Fibroblast of skin of left quadriceps (primary cell): ENCODE results near the gene TRPV4.

ENCODE experiments used
- DNase-seq, 2 experiments: peaks; one replicate each; pipeline ENCODE4 v3.0.0-alpha.2; 2013; ENCODE audit warnings: low read depth in 2 of 2

The TRPV4 gene

DNA sequence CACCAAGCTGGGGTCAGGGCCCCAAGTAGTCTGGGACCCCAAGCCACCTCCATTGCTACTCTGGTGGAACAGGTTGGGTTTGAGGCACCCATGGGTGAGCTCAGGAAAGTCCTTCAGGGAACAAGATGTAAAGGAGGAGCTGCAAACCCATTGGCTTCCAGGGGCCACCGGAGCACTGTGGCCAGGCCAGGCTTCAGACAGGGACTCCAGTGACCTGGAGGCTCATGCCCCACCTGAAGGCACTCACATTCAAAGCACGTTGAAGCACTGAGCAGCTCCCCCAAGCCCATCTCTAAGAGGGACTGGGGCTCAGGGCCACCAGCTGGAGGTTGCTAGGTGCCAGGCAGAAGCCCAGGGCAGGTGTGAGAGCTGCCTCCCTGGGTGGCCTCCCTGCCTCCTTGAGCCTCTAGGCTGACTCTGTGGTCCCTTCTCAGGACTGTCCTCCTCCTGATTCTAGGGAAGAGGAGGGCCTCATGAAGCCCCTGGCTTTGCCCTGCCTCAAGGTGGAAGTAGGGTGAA is 70.5 kb downstream of the TRPV4 start:
- no peak for DNase-seq

DNA sequence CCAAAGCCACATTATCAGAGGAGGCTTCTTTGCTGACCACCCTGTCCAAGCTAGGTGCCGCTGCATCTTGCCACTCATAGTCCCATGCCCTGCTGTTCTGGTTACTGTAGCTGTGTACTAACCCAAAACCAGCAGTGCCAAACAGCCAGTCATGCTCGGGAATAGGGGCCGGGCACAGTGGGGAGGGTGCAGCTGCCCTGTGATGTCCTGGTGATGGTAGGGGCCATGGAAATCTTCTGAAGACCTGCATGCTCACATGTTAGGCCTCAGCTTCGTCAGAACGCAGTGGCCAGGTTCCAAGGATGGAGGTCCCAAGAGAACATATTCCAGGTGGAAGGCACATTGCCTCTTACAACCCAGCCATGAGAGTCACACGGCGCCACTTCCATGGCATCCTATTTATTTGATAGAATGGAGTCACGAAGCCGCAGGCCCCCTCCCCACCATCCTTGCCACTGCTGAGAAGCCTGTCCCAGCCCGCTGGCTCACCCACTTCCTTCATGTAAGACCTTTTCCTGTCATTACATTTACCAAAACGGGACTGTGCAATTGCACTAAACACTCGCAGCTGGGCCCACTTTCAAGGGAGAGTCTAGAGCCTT is 71.0 kb downstream of the TRPV4 start:
- DNase-seq = no peak

DNA sequence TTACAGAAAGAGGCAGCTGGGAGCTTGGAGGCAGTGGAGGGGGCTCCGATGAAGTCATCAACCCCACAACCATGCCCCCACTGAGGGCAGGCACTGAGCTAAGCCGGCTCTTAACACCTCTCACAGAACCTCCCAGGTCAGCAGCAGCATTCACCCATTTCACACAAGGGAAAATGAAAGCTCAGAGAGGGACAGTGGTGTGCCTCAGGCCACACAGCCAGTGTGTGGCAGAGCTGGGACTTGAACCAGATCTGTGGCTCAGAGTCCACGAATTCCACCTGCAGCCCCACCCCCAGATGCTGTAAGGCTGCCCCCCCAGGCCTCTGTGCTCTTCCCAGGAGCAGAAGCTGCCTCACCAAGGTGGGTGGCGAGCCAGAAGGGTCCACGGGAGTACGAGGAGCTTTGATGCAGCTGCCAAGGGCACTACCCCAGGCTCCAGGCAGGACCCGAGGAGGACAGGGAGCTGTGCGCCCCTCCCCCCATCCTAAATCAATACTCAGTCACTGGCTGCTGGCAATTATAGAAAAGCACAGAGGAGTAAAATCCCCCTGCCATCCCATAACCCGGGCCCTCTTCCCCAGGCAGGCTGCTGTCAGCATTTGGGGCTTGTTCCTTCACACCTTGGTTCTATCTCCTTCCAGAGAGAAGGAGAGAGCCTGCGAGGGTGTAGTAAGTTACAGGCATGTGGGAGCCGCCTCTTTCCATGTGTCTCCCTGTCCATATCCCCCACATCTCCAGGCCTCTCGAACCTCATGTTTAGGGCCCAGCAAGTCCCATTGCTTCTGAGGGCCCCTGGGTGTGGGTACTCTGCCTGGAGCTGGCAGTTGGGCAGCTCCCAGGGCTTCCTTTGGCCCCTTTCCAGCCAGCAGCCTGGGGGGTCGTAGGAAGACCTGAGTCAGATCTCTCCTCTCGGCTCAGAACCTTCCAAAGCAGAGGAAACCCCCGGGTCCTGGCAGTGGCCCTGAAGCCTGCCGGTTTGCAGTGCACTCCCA is 72.0 kb downstream of the TRPV4 start:
- DNase-seq = no peak

DNA sequence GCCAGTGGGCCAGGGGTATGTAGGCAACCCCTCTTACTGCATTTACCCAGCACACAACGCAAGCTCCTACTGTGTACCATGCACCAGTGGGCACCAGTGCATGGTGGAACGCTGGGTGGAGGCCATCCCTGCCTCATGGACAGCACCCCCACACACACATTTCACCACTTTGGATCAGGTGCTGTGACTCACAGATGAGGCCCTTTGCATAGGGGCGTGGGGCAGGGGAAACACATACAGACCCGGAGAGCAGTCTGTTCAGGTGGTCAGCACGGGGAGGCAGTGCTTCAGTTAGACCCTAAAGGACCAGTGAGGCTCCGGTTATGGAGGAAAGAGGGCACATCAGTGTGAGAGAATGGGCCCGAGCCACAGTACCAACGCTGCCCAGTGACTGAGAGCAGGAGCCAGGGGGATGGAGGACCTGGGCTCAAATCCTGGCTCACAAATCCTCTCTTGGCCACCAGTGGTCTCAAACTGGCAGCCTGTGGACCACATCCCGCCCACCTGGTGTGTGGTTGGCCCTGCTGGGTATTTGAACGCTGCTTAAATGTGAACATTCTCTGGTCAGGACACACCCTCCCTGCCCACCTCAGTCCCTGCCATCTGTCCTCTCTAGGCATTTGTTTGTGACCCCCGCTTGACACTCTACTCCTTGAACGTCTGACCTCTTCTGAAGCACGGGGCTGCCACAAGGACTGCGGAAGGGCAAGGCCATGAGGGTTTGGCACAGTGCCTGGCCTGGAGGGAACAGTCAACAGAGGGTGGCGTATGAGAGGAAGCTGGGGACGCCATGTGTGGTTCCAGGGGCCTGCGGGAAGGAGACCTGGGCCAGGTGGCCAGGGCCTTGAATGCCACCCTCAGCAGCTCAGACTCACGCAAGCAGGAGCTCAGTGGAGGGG is 72.9 kb downstream of the TRPV4 start:
- no peak for DNase-seq

DNA sequence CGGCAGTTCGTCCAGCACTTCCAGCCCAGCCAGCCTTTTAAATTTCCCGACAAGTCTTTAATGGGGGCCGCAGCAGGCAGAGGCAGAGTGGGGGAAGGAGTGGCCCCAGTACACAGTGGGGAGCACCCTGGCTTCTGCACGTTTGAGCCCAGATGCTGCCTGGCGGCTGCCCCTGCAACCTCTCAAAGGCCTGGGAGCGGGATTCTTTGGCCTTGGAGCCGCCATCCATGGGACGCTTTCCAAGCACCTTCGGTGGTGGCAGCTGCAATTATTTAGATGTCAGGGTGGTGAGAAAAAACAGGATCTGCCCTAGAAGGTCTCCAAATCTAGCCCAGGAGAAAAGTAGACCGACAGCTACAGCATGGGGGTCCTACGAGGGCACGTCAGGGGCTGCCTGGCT is 73.6 kb downstream of the TRPV4 start:
- DNase-seq = no peak

DNA sequence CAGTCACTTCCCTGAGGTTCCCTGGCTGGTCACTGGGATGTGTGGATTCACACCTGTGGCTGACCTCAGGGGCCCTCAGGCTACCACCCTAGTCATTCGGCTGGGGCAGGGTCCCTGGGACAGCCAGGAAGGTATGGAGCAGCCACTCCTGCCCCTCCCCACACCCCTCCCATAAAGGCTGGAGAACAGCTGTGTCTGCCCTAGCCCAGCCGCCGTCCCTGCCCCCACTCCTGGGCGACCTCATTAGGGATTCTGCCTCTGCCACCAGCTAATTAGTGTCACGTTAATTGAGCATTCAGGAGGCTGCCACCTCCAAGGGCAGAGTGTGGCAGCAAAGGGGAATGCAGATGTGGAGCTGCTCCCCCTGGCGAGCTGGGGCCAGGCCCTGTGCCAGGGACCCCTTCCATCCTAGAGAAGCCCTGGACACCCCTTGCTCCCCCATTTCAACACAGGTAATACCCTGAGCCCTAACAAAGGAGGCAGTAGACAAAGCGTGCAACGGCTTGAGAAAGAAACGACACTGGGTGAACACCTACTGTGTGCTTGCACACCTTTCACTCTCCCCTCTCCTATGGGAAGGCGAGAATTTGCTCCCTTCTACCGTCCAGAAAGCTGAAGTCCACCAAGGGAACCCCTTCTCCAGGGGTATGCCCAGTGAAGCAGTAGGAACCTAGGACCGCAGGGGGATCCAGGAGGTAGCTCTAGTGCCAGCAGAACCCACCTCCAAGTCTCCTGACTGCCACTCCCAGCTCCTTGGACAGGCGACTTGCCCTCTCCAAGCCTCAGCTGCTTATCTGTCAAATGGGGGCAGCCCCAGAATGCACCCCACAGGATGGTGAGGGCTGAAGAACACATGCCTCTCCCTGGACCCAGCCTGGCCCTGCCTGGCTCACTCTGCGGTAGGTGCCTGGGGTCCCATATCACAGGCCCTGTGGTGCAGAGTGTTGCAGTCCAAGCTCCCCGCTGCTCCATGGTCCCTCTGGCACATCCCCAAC is 74.5 kb downstream of the TRPV4 start:
- DNase-seq = no peak

DNA sequence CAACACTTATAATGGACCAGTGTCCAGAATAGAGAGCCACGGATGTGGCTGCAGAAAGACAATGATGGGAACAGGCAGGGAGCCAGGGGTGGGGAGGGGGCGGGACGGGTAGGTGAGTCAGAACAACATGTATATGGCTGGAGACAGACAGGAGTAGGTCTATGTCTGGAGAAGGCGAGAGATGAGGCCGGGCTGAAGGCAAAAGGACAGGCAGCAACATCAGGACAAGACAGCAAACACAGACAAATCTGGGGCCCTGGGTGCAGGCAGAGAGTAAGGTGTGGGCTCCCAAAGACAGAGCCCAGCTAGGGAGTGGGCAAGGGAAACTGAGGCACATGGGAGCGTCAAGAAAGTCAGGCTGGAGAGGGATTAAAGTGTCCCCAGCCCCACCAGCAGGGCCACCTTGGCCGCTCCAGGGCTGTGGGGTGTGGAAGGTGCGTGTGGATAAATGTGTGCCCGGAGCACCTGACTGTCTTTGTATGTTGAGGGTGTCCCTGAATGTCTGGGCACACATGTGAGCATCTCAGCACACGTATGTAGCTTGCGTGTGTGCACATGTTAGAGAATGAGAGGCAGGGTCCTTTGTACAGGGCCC is 75.4 kb downstream of the TRPV4 start:
- no peak for DNase-seq

DNA sequence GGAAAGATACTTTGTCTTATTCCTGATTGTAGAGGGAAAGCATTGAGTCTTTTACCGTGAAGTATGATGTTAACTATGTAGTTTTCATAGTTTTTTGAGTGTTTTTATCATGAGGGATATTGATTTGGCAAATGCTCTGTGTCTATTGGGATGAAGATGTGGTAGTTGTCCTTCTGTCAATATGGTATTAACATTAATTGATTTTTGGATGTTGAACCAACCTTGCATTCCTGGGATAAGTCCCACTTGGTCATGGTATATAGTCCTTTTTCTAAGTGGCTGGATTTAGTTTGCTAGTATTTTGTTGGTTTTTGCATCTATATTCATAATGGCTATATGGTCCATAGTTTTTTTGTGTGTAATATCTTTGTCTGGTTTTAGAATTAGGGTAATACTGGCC is 76.7 kb downstream of the TRPV4 start:
- no peak for DNase-seq

DNA sequence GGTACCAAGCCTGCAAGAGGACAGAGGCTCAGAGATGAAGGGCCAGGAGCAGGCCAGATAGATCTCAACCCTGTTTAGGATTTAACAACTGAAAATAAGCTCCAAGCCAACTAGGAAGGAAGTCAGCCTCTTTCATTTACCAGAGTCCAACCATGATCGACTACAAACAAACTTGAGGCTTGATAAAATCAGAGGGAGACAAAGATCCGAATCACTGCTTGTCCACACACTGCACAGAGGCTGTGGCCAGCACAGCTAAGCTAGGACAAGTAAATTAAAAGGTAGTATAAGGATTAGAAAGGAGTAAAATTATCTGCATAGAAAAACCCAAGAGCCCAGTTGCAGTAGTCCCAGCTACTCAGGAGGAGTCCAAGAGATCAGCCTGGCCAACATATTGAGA is 79.2 kb downstream of the TRPV4 start:
- no peak for DNase-seq

DNA sequence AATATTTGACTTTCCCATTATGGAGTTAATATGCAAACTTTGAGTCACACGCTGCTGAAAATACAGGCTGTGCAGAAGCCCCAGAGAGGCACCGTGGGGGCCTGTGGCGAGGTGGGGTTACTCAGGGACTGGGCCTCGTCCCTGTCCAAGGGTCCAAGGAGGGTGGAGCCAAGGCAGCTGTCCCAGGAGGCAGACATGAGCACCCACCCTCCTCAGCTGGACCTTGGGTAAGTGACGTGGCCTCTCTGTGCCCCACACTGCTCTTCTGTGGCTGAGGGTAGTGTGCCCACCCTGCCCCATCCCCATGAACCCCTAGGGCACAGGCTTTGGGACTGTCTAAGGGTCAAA is 80.2 kb downstream of the TRPV4 start:
- no peak for DNase-seq

DNA sequence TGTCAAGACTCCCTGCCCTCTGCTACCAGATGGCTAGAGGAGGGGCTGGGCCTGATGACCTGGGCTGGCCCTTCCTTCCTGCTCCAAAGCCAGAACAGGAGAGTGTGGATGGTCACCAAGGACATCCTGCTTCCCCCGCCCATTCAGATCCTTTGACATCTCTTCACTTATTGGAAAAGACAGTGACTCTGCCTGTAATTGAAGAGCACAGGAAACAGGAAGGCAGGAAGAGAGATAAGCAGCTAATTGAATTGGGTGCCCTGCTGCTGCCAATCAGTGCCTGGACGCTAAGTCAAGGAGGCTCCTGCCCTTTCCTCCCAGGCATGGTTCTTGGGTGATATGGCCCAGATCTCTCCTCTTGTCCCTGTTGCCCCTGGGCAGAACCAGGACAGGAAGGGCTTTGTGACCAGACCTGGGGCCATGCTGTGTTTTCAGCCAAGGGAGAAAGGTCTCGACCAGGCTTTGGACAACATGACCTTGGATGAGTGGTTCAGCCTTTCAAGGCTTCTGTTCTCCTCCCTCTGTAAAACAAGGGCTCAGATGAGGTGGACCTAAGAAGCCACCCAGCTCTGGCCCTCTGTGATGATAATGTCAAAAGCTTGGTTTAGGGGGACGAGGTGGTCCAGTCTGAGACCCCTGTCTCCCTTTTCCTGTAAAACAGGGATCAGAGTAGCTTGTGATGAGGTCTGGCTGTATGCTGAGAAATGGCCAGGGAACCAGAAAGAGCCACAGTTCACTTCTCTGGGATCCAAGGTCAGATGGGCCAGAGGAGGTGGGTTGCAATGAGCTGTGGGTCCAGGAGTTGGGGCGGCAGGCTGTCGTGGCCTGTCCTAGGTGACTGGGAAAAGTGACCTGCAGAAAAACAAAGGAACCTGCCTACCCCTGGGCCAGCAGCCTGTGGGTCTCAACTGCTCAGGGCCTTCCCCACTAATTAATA is 80.8 kb downstream of the TRPV4 start:
- DNase-seq = no peak

DNA sequence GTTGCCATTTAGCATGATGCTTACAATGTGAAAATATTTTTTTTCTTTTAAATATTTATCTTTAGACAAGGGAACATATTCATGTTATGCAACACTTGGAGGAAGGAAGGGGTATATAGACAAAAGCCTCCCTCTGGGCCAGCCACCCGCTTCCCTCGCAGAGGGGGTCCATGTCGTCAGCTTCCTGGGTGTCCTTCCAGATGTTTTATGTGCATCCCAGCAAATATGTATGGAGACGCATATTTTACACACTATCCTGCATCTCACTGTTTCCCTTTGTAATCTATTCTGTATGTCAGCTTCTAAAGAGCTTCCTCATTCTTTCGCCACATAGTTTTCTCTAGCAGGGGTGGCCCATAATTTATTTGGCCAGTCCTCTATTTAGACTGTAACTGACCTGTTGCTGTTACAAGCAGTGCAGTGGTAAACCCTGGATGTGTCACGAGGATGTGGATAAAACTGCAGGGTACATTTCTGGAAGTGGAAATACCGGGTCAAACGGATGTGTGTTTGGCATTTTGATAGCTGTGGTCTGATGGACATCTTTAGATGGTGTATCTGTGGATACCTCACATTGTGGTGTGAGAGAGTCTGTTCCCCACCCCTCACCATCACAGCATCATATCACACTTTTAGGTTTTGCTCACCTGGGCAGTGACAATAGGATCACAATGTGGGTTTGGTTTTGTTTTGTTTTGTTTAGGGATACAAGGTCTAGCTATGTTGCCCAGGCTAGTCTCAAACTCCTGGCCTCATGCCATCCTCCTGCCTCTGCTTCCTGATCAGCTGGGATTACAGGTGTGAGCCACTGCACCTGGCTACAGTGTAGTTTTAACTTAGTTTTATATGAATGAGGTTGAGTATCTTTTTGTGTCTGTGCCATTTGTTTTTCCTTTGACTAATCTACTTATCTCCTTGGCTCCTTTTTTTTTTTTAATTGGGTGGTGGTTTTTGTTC is 87.9 kb downstream of the TRPV4 start:
- no peak for DNase-seq

DNA sequence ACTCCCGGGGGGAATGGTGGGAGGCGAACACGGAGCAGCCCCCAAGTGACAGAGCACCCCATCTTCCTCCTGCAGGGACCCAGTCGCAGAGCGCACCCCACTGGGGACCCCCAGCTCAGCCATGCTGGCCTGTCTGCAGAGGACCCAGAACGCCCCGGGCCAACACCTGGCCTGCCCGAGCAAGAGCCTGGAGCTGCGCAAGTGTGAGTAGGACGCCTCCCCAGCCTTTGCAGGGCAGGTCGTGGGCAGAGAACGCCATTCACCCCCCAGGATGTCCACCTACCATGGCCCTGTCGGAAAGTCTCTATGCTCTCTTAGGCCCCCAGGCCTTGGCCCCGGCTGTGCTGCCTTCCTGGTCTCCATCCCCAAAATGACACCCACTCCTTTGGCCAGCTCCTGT is 89.2 kb downstream of the TRPV4 start:
- DNase-seq = no peak

DNA sequence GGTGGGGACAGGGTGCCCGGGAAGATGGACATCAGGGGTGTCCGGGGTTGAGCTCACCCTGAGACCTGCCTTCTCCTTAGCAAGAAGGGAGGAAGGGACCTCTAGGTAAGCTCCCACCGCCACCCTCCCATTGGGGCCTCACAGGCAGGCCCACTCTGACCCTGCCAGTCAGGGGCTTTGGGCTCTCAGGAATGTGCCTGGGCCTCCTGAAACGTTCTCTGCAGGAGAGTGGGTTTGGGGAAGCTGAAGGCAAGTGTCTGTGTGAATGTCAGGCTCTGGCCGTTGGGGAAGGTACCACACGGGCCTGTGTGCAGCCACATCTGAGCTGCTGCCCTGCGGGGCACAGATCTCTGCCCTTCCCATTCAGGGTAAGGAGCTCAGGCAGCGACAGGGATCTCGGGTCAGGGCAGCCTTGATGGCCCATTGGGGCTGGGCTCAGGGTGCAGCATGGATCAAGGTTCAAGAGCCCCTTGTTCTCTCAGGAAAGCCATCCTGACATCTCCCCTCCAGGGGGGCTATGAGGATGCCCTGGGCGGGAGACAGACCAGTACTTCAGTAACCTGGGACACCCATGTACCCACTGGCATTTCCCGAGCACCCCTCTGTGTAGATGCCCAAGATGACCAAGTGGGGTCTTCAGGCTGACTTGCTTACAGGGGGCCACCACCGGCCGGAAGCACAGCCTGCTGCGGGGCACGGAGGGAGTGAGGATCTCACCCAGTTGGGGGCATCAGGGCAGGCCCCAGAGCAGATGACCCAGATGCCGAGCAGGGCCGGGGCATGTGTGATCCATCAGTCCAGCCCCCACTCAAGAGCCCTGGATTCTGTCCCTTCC is 89.9 kb downstream of the TRPV4 start:
- DNase-seq = no peak

DNA sequence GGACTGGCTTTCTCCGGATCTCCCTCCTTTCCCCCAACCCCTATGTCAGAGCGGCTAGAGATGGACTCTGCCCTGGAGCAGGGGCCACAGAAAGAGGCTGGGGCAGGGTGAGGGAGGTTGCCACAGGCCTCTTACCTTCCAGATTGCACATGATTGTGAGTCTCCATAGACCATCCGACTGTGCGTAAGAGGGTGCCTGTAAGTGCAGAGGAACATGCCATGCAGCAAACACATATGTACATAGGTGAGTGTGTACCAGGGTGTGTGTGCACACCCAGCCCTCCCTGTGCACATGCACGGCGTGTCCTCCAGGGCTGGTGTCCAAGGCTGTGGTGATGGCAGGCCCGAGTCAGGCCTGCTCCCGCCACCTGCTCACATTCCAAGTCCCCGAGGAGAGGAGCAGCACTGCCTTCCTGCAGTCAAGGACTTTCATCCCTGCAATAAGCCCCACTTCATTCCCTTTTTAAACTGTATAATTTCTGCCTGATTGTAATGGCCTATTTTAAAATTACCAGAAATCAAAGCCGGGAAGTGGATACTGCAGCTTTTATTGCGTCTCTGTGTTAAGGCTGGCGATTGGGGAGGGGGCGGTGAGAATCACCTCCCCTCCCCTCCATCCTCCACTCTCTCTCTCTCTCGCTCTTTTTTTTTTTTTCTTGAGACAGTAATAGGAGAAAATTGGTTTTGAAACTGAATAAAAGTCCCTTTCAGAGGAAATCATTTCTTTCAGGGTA is 91.1 kb downstream of the TRPV4 start:
- no peak for DNase-seq

DNA sequence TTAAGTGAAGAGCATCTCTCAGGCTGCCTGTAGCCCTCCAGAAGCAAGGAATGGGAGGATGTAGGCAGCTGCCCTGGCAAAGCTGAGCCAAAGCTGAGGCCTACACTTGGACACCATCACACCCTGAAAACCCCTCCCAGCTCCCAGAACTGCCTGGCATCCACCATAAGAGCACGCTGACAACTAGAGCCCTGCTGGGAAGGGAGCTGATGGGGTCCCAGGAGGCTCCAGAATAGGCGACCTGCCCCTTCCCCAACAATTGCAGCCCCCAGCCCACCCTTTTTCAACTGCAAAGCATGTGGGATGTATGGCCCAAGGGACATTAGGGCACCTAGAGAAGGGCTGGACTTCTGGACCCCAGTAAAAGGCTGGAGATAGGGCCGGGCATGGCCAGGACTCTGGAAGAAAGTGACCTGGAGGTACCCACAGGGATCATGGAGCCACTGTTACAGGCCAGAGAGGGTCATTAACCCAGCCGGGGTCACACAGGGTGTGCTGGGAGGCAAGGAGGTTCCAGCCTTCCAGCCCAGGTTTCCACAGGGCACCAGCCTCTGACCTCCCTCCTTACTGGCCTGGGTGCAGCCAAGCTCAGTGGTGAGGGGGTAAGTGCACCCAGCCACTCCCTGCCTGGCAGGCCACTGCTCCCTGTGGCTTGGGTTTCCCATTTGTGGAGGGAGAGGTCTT is 91.8 kb downstream of the TRPV4 start:
- no peak for DNase-seq
